Neural progenitor cell (in vitro differentiated cells): ENCODE results near the gene A2M. TPM values are rescaled to one million over a fixed set of nuclear protein-coding genes. Genes with fewer than 3 reads are reported as not detected.

Experiments
- DNase-seq: peaks from one replicate; pipeline ENCODE4 v3.0.0-alpha.2; 2016; ENCODE audit warnings: low spot score
- H2AFZ ChIP-seq: fragments of 200-600 bp; sonication (generic); replicated peaks from 2 replicates; pipeline ENCODE4 v1.6.1; 2016; ENCODE audit warnings: antibody characterized with exemption
- H3F3A ChIP-seq: fragments of 200-600 bp; sonication (generic); 2 replicates; pipeline ENCODE4 v1.6.1; 2016; ENCODE audit warnings: antibody characterized with exemption, low read depth
- H3K27ac ChIP-seq: fragments of 200-600 bp; sonication (generic); 2 replicates; pipeline ENCODE4 v1.5.1; 2016; ENCODE audit warnings: mild to moderate bottlenecking
- H3K27me3 ChIP-seq: fragments of 200-600 bp; sonication (generic); 2 replicates; pipeline ENCODE4 v1.6.1; 2016; ENCODE audit warnings: mild to moderate bottlenecking, moderate library complexity
- H3K36me3 ChIP-seq: fragments of 200-600 bp; sonication (generic); 2 replicates; pipeline ENCODE4 v1.5.1; 2016
- H3K4me1 ChIP-seq: fragments of 200-600 bp; sonication (generic); 2 replicates; pipeline ENCODE4 v1.6.1; 2016; ENCODE audit warnings: mixed run types
- H3K4me2 ChIP-seq: fragments of 200-600 bp; sonication (generic); 2 replicates; pipeline ENCODE4 v1.6.1; 2016
- H3K4me3 ChIP-seq: fragments of 200-600 bp; sonication (generic); 2 replicates; pipeline ENCODE4 v1.5.1; 2016
- H3K79me2 ChIP-seq: fragments of 200-600 bp; sonication (generic); 2 replicates; pipeline ENCODE4 v1.6.1; 2016; ENCODE audit warnings: low read depth
- H3K9ac ChIP-seq: fragments of 200-600 bp; sonication (generic); 2 replicates; pipeline ENCODE4 v1.6.1; 2016
- H3K9me3 ChIP-seq: fragments of 200-600 bp; sonication (generic); 2 replicates; pipeline ENCODE4 v1.5.1; 2016; ENCODE audit warnings: low read depth
- H4K20me1 ChIP-seq: fragments of 200-600 bp; sonication (generic); 2 replicates; pipeline ENCODE4 v1.6.1; 2016; ENCODE audit warnings: low read depth
- H3K27ac Mint-ChIP-seq: 3 replicates; pipeline ENCODE4 v1.8.0; 2021; ENCODE audit warnings: mixed read lengths
- H3K27me3 Mint-ChIP-seq: 2 replicates; pipeline ENCODE4 v1.8.0; 2022; ENCODE audit warnings: low read depth, mild to moderate bottlenecking, inconsistent platforms, moderate library complexity, mixed read lengths; ENCODE audit not compliant: insufficient read depth
- H3K36me3 Mint-ChIP-seq: 3 replicates; pipeline ENCODE4 v1.8.0; 2021; ENCODE audit warnings: mixed read lengths
- H3K4me1 Mint-ChIP-seq: 3 replicates; pipeline ENCODE4 v1.8.0; 2021; ENCODE audit warnings: mixed read lengths
- H3K4me3 Mint-ChIP-seq: 3 replicates; pipeline ENCODE4 v1.8.0; 2021; ENCODE audit warnings: mild to moderate bottlenecking, moderate library complexity, mixed read lengths
- H3K9me3 Mint-ChIP-seq: 3 replicates; pipeline ENCODE4 v1.8.0; 2020; ENCODE audit warnings: mixed read lengths
- EZH2 ChIP-seq: fragments of 200-600 bp; sonication (generic); IDR thresholded peaks from 2 replicates; pipeline ENCODE4 v1.6.1; 2017; ENCODE audit warnings: antibody characterized with exemption, mild to moderate bottlenecking, moderate library complexity
- EZH2phosphoT487 ChIP-seq: fragments of 200-600 bp; sonication (generic); IDR thresholded peaks from 2 replicates; pipeline ENCODE4 v1.6.1; 2017; ENCODE audit warnings: antibody characterized with exemption
- total RNA-seq: library from RNA; depleted of rRNA; stranded (reverse); fragments of >200 nt; gene quantifications from 2 replicates; pipeline ENCODE4 v1.2.3, GENCODE V29; 2015; ENCODE audit warnings: low replicate concordance
- TF ChIP-seq, protein P1 (sequence below): fragments of 200-600 bp; sonication (generic); IDR thresholded peaks from 2 replicates; pipeline ENCODE4 v1.5.1; 2017; ENCODE audit warnings: antibody characterized with exemption, mild to moderate bottlenecking

A2M gene
- total RNA-seq, 1 donor from 2014 or later, result not detected

DNA sequence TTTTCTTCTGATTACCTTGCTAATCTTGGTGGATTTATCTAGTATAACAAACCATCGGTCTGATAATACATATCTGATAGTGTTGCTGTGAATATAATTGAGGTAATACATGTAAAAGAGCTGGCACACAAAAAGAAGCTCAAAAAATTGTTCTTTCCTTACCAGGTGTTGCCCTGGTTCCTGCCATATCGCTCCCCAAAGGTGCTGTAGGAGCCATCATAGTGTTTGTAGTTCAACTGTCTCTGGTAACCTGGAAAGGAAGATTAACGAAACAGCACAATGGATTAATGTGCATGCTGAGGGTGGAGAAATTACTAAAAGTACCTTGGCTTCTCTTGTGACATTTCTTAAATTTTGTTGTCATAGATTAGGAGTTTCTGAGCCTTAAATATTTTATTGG lies 36.6 kb downstream of the A2M start:
- Histone ChIP-seq H3K9ac (no peak overlapping the region), H3K9me3 (peaks cover 8% of the 10 kb centered on the region), H3K4me1 (no peaks in the 10 kb centered on the region), H4K20me1 (no peaks in the 10 kb centered on the region), H3K27me3 (no peaks in the 10 kb centered on the region), H3F3A (no peaks in the 10 kb centered on the region), H3K79me2 (no peaks in the 10 kb centered on the region), H3K27ac (no peak overlapping the region), H3K4me2 (no peak overlapping the region), H3K36me3 (no peaks in the 10 kb centered on the region), H2AFZ (no peak overlapping the region), H3K4me3 (no peak overlapping the region)
- Mint-ChIP-seq H3K27me3 (no peaks in the 10 kb centered on the region), H3K9me3 (peaks cover 16% of the 10 kb centered on the region), H3K36me3 (peaks cover 2% of the 10 kb centered on the region), H3K4me3 (no peak overlapping the region), H3K27ac (no peak overlapping the region), H3K4me1 (no peaks in the 10 kb centered on the region)
- DNase-seq, result no peak
- TF ChIP-seq EZH2phosphoT487 (no peak), EZH2 (no peak)
- TF ChIP-seq, protein P1, sequence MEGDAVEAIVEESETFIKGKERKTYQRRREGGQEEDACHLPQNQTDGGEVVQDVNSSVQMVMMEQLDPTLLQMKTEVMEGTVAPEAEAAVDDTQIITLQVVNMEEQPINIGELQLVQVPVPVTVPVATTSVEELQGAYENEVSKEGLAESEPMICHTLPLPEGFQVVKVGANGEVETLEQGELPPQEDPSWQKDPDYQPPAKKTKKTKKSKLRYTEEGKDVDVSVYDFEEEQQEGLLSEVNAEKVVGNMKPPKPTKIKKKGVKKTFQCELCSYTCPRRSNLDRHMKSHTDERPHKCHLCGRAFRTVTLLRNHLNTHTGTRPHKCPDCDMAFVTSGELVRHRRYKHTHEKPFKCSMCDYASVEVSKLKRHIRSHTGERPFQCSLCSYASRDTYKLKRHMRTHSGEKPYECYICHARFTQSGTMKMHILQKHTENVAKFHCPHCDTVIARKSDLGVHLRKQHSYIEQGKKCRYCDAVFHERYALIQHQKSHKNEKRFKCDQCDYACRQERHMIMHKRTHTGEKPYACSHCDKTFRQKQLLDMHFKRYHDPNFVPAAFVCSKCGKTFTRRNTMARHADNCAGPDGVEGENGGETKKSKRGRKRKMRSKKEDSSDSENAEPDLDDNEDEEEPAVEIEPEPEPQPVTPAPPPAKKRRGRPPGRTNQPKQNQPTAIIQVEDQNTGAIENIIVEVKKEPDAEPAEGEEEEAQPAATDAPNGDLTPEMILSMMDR, result no peak

DNA sequence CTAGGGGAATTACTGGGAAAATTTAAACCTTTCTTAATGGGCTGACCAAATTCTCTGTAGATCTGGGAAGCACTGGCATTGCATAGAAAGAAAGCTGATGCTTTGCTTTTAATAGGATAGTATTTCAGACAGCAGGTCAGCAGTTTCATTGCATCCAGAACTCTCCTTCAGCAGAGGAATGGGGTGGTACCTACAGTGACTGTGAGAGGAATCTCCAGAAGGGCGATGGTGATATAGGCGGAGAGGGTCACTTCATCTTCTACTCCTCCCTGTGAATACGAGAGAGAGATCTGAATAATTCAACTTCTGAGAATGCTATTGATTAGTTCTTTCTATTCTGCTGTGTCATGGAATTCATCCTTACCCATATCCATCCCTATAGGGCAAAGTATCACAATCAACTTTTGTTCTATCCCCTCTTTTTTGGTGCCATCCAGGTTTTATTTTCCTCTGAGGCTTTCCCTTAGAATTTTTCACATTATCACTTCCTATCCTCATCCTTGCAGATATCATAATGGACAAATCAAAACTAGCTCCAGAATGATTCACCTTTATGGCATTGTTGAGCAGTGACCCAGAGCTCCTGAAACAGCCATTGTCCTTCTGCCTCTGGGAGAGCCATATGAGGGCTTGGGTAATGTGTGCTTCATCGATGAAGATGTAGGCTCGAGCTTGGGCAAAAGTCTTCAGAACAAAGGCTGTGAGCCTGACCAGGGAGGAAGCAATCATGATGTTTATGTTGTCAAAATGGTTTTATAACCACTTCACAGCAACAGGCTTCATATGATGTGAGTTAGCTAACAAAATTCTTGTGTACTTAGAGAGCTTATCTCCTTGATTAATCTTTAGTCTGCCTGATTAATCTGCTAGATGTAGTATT lies 38.3 kb downstream of the A2M start:
- H3F3A ChIP-seq, result no peaks in the 10 kb centered on the region
- no peak overlapping the region for H3K27ac Mint-ChIP-seq
- no peak overlapping the region for H3K27ac ChIP-seq
- H3K79me2 ChIP-seq, result no peaks in the 10 kb centered on the region
- H3K9ac ChIP-seq, result no peak overlapping the region
- no peaks in the 10 kb centered on the region for H3K27me3 Mint-ChIP-seq
- peaks cover 1% of the 10 kb centered on the region for H3K36me3 Mint-ChIP-seq
- no peak for TF ChIP-seq EZH2phosphoT487
- TF ChIP-seq, protein P1, result no peak
- TF ChIP-seq EZH2, result no peak
- H3K9me3 Mint-ChIP-seq, result peaks cover 8% of the 10 kb centered on the region
- H3K4me3 ChIP-seq, result no peak overlapping the region
- DNase-seq, result no peak
- H3K9me3 ChIP-seq, result no peaks in the 10 kb centered on the region
- no peak overlapping the region for H3K4me3 Mint-ChIP-seq
- H3K27me3 ChIP-seq, result no peaks in the 10 kb centered on the region
- H3K36me3 ChIP-seq, result no peaks in the 10 kb centered on the region
- no peak overlapping the region for H3K4me2 ChIP-seq
- H3K4me1 Mint-ChIP-seq, result no peaks in the 10 kb centered on the region
- H2AFZ ChIP-seq, result no peak overlapping the region
- no peaks in the 10 kb centered on the region for H3K4me1 ChIP-seq
- no peaks in the 10 kb centered on the region for H4K20me1 ChIP-seq

DNA sequence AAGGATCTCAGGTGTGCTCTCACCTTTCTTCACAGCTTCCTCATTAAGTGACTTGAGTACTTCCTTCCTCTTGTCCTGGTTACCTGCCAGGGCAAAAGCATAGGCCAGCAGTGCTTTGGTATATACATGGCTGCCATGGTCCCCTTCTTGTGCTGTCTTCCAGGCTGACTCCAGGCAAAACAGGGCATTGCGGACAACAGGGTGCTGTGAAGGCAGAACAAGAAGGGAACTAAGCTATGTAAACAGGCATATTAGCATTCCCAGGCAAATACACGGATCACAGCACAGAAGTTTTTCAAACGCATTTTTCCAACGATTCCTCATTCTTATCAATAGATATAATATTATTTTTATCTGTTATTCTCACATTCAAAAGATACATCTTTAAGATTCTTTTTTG lies 39.0 kb downstream of the A2M start:
- Mint-ChIP-seq H3K4me1 (no peaks in the 10 kb centered on the region), H3K27ac (no peak overlapping the region), H3K9me3 (peaks cover 4% of the 10 kb centered on the region), H3K27me3 (no peaks in the 10 kb centered on the region), H3K36me3 (no peaks in the 10 kb centered on the region), H3K4me3 (no peak overlapping the region)
- H4K20me1 ChIP-seq, result no peaks in the 10 kb centered on the region
- H3K4me1 ChIP-seq, result no peaks in the 10 kb centered on the region
- H3K79me2 ChIP-seq, result no peaks in the 10 kb centered on the region
- H3K4me2 ChIP-seq, result no peak overlapping the region
- no peaks in the 10 kb centered on the region for H3F3A ChIP-seq
- H3K9ac ChIP-seq, result no peak overlapping the region
- TF ChIP-seq EZH2phosphoT487 (no peak), EZH2 (no peak)
- TF ChIP-seq, protein P1, result no peak
- no peak overlapping the region for H3K4me3 ChIP-seq
- no peak for DNase-seq
- no peak overlapping the region for H3K27ac ChIP-seq
- H3K36me3 ChIP-seq, result no peaks in the 10 kb centered on the region
- H3K9me3 ChIP-seq, result no peaks in the 10 kb centered on the region
- no peaks in the 10 kb centered on the region for H3K27me3 ChIP-seq
- H2AFZ ChIP-seq, result no peak overlapping the region
